ENCODE measurements around the gene SWSAP1. TPM values are rescaled to one million over a fixed set of nuclear protein-coding genes. Genes with fewer than 3 reads are reported as not detected.

SWSAP1 gene
- total and polyA plus RNA-seq, 2 experiments from 2014 or later = 2.1 to 6.1 TPM

DNA sequence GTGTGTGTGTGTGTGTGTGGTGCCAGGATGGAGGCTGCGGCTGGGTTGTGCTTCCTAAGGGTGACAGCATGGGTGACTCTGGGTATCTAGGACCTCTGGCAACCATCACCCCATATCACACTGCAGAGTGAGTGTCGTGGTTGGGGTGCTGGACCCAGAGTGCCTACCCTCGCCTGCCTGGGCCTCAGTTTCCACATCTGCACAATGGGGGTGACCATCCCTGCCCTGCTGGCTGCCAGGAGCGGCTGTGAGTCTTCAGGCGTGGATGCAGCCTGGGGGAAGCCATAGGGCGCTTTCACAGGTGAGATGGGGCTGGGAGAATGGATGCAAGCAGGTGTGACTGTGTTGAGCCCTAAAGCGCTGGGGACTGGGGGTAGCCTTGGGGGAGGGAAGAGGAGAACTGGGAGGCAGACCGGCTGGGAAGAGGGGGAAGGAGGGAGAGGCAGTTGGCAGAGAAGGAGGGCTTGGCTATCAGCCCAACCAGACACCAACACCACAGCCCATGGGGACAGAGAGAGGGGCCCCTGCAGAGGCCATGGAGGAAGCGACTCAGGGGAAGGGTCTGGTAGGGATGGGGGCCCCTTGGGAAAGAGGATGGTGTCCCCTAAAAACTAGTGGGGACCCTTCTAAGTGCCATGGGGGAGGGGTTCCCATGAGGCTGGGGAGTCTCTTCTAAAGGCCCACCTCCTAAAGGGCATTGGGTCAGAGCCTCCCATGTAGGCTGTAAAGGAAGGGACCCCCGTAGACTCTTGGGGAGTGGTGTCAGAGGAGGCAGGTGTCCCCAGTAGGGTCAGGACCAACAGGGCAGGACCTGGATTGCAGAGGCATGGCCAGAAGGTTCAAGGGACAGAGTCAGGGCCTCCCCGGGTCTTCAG lies 17.6 kb upstream of the SWSAP1 start (continued):
- no peak for TF ChIP-seq EZH2 (IDR thresholded peaks at IDR 0.05; ENCODE audit: low read depth, unreplicated experiment)
- no peak for TF ChIP-seq ETS1 (IDR thresholded peaks at IDR 0.05)
- TF ChIP-seq, protein P1, sequence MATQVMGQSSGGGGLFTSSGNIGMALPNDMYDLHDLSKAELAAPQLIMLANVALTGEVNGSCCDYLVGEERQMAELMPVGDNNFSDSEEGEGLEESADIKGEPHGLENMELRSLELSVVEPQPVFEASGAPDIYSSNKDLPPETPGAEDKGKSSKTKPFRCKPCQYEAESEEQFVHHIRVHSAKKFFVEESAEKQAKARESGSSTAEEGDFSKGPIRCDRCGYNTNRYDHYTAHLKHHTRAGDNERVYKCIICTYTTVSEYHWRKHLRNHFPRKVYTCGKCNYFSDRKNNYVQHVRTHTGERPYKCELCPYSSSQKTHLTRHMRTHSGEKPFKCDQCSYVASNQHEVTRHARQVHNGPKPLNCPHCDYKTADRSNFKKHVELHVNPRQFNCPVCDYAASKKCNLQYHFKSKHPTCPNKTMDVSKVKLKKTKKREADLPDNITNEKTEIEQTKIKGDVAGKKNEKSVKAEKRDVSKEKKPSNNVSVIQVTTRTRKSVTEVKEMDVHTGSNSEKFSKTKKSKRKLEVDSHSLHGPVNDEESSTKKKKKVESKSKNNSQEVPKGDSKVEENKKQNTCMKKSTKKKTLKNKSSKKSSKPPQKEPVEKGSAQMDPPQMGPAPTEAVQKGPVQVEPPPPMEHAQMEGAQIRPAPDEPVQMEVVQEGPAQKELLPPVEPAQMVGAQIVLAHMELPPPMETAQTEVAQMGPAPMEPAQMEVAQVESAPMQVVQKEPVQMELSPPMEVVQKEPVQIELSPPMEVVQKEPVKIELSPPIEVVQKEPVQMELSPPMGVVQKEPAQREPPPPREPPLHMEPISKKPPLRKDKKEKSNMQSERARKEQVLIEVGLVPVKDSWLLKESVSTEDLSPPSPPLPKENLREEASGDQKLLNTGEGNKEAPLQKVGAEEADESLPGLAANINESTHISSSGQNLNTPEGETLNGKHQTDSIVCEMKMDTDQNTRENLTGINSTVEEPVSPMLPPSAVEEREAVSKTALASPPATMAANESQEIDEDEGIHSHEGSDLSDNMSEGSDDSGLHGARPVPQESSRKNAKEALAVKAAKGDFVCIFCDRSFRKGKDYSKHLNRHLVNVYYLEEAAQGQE (IDR thresholded peaks at IDR 0.05; ENCODE audit: unreplicated experiment) = no peak
- TF ChIP-seq CREB1 (CRISPR knock-in tag; IDR thresholded peaks at IDR 0.05; ENCODE audit: low read depth) = no peak
- no peak for TF ChIP-seq ZNF114 (CRISPR knock-in tag; IDR thresholded peaks at IDR 0.05)
- no peak for TF ChIP-seq EZH2phosphoT487 (IDR thresholded peaks at IDR 0.05; ENCODE audit: unreplicated experiment)
- TF ChIP-seq, protein P2, sequence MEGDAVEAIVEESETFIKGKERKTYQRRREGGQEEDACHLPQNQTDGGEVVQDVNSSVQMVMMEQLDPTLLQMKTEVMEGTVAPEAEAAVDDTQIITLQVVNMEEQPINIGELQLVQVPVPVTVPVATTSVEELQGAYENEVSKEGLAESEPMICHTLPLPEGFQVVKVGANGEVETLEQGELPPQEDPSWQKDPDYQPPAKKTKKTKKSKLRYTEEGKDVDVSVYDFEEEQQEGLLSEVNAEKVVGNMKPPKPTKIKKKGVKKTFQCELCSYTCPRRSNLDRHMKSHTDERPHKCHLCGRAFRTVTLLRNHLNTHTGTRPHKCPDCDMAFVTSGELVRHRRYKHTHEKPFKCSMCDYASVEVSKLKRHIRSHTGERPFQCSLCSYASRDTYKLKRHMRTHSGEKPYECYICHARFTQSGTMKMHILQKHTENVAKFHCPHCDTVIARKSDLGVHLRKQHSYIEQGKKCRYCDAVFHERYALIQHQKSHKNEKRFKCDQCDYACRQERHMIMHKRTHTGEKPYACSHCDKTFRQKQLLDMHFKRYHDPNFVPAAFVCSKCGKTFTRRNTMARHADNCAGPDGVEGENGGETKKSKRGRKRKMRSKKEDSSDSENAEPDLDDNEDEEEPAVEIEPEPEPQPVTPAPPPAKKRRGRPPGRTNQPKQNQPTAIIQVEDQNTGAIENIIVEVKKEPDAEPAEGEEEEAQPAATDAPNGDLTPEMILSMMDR (conservative IDR thresholded peaks at IDR 0.05; ENCODE audit: low read depth in 2 of 2) = no peak

DNA sequence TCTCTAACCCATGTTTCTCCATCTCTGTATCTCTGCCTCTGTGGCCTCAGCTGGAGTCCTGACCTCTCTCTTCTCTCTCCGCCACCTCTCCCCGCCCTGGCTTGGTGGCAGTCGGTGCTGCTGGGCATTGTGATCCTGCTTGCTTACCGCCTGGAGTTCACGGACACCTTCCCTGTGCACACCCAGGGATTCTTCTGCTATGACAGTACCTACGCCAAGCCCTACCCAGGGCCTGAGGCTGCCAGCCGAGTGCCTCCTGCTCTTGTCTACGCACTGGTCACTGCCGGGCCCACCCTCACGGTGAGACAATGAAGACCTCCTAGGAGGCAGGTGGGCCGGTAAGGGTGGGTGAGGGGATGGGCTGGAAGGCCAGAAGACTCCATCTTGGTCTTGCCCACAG lies 15.0 kb upstream of the SWSAP1 start:
- ATAC-seq (no peak), DNase-seq (ENCODE audit: low spot score) (no peak)
- H3K4me1 ChIP-seq (ENCODE audit: insufficient read depth) = peaks cover 15% of the 10 kb centered on the region
- no peaks in the 10 kb centered on the region for H4K20me1 ChIP-seq (replicated peaks; ENCODE audit: insufficient read depth)
- peaks cover 5% of the 10 kb centered on the region; the same call in 1 of the 2 replicates for H3K27me3 ChIP-seq (ENCODE audit: insufficient read depth)
- H3K4me3 ChIP-seq = no peak overlapping the region
- H2AFZ ChIP-seq = no peak overlapping the region
- H3F3A ChIP-seq (replicated peaks; ENCODE audit: low read depth) = no peaks in the 10 kb centered on the region
- H3K36me3 ChIP-seq (ENCODE audit: insufficient read depth) = no peaks in the 10 kb centered on the region
- H3K27ac ChIP-seq (ENCODE audit: low read depth) = no peak overlapping the region
- Mint-ChIP-seq H3K4me3 (no peak overlapping the region), H3K36me3 (ENCODE audit: low read depth) (no peaks in the 10 kb centered on the region; the same call in 2 of the 3 replicates), H3K27ac (no peak overlapping the region), H3K4me1 (peaks cover 24% of the 10 kb centered on the region), H3K9me3 (no peaks in the 10 kb centered on the region; the same call in 2 of the 3 replicates), H3K27me3 (ENCODE audit: insufficient read depth, low read depth, poor library complexity) (peaks cover 36% of the 10 kb centered on the region)
- H3K79me2 ChIP-seq (replicated peaks; ENCODE audit: insufficient read depth) = no peaks in the 10 kb centered on the region
- no peaks in the 10 kb centered on the region for H3K9me2 ChIP-seq (ENCODE audit: insufficient read depth)
- no peak overlapping the region for H3K4me2 ChIP-seq
- TF ChIP-seq, protein P1 (IDR thresholded peaks at IDR 0.05; ENCODE audit: unreplicated experiment) = no peak
- no peak for TF ChIP-seq STAT1 (IDR thresholded peaks at IDR 0.05; ENCODE audit: unreplicated experiment)
- TF ChIP-seq ETS1 (IDR thresholded peaks at IDR 0.05) = no peak
- TF ChIP-seq, protein P2 (conservative IDR thresholded peaks at IDR 0.05; ENCODE audit: low read depth in 2 of 2) = no peak
- no peak for TF ChIP-seq EZH2 (IDR thresholded peaks at IDR 0.05; ENCODE audit: low read depth, unreplicated experiment)
- TF ChIP-seq CREB1 (CRISPR knock-in tag; IDR thresholded peaks at IDR 0.05; ENCODE audit: low read depth) = no peak

Data from GM23338 (cell line).